GM23338 (cell line): ENCODE results near the gene SPTBN4. TPM values are rescaled to one million over a fixed set of nuclear protein-coding genes. Genes with fewer than 3 reads are reported as not detected.

Experiments
- ATAC-seq: fragments of 200-7000 bp; cut with Tn5 transposase; 3 replicates; pipeline ENCODE4 v1.9.1; 2020
- DNase-seq: peaks from one replicate; pipeline ENCODE4 v3.0.0-alpha.2; 2015; ENCODE audit warnings: low spot score
- H2AFZ ChIP-seq: fragments of 200-600 bp; sonication (generic); 2 replicates; pipeline ENCODE4 v1.8.0; 2016; ENCODE audit warnings: antibody characterized with exemption, mild to moderate bottlenecking, moderate library complexity
- H3F3A ChIP-seq: fragments of 200-600 bp; sonication (generic); replicated peaks from 2 replicates; pipeline ENCODE4 v1.8.0; 2017; ENCODE audit warnings: antibody characterized with exemption, mixed run types, low read depth
- H3K27ac ChIP-seq: fragments of 200-600 bp; sonication (generic); 2 replicates; pipeline ENCODE4 v1.6.1; 2016; ENCODE audit warnings: low read depth
- H3K27me3 ChIP-seq: fragments of 200-600 bp; sonication (generic); 2 replicates; pipeline ENCODE4 v1.8.0; 2016; ENCODE audit warnings: mild to moderate bottlenecking, mixed run types, moderate library complexity; ENCODE audit not compliant: insufficient read depth
- H3K36me3 ChIP-seq: fragments of 200-600 bp; sonication (generic); 2 replicates; pipeline ENCODE4 v1.8.0; 2016; ENCODE audit warnings: mild to moderate bottlenecking; ENCODE audit not compliant: insufficient read depth
- H3K4me1 ChIP-seq: fragments of 200-600 bp; sonication (generic); 2 replicates; pipeline ENCODE4 v1.8.0; 2016; ENCODE audit warnings: mild to moderate bottlenecking, moderate library complexity; ENCODE audit not compliant: insufficient read depth
- H3K4me2 ChIP-seq: fragments of 200-600 bp; sonication (generic); 2 replicates; pipeline ENCODE4 v1.7.1; 2017; ENCODE audit warnings: mixed run types
- H3K4me3 ChIP-seq: fragments of 200-600 bp; sonication (generic); 2 replicates; pipeline ENCODE4 v1.6.1; 2016; ENCODE audit warnings: mixed run types
- H3K79me2 ChIP-seq: fragments of 200-600 bp; sonication (generic); replicated peaks from 2 replicates; pipeline ENCODE4 v1.8.0; 2017; ENCODE audit warnings: mild to moderate bottlenecking; ENCODE audit not compliant: insufficient read depth
- H3K9me2 ChIP-seq: fragments of 200-600 bp; sonication (generic); 2 replicates; pipeline ENCODE4 v1.8.0; 2017; ENCODE audit not compliant: insufficient read depth
- H4K20me1 ChIP-seq: fragments of 200-600 bp; sonication (generic); replicated peaks from 2 replicates; pipeline ENCODE4 v1.8.0; 2017; ENCODE audit warnings: mild to moderate bottlenecking; ENCODE audit not compliant: insufficient read depth
- H3K27ac Mint-ChIP-seq: 2 replicates; pipeline ENCODE4 v1.8.0; 2020; ENCODE audit warnings: inconsistent platforms, mild to moderate bottlenecking, moderate library complexity, mixed read lengths
- H3K27me3 Mint-ChIP-seq: 3 replicates; pipeline ENCODE4 v1.8.0; 2022; ENCODE audit warnings: low read depth, mild to moderate bottlenecking, moderate library complexity, mixed read lengths, inconsistent platforms; ENCODE audit not compliant: insufficient read depth, poor library complexity
- H3K36me3 Mint-ChIP-seq: 3 replicates; pipeline ENCODE4 v1.8.0; 2021; ENCODE audit warnings: low read depth, mild to moderate bottlenecking, inconsistent platforms, moderate library complexity, mixed read lengths
- H3K4me1 Mint-ChIP-seq: 3 replicates; pipeline ENCODE4 v1.8.0; 2020; ENCODE audit warnings: mild to moderate bottlenecking, inconsistent platforms, mixed read lengths
- H3K4me3 Mint-ChIP-seq: 3 replicates; pipeline ENCODE4 v1.8.0; 2021; ENCODE audit warnings: moderate library complexity, mild to moderate bottlenecking, inconsistent platforms, mixed read lengths
- H3K9me3 Mint-ChIP-seq: 3 replicates; pipeline ENCODE4 v1.8.0; 2020; ENCODE audit warnings: moderate library complexity, mild to moderate bottlenecking, inconsistent platforms, mixed read lengths
- CTCF ChIP-seq, 2 experiments: fragments of 200-600 bp in 1 of 2; sonication (generic) in 1 of 2; conservative IDR thresholded peaks; 2 replicates each; pipeline versions ENCODE4 v1.5.1 to v1.6.1; 2016 to 2017; ENCODE audit warnings: antibody characterized with exemption in 2 of 2, low read depth in 2 of 2, mild to moderate bottlenecking in 2 of 2, moderate library complexity in 1 of 2
- ETS1 ChIP-seq: IDR thresholded peaks from 2 replicates; pipeline ENCODE4 v1.6.1; 2016; ENCODE audit warnings: antibody characterized with exemption
- EZH2 ChIP-seq: fragments of 200-600 bp; sonication (generic); IDR thresholded peaks from one replicate; pipeline ENCODE4 v1.8.0; 2017; ENCODE audit warnings: antibody characterized with exemption, mild to moderate bottlenecking, low read depth; ENCODE audit not compliant: unreplicated experiment
- EZH2phosphoT487 ChIP-seq: fragments of 200-600 bp; sonication (generic); IDR thresholded peaks from one replicate; pipeline ENCODE4 v1.8.1; 2018; ENCODE audit warnings: antibody characterized with exemption; ENCODE audit not compliant: unreplicated experiment
- JUNB ChIP-seq: IDR thresholded peaks from one replicate; pipeline ENCODE4 v1.6.1; 2016; ENCODE audit warnings: antibody characterized with exemption; ENCODE audit not compliant: unreplicated experiment
- NANOG ChIP-seq: IDR thresholded peaks from 2 replicates; pipeline ENCODE4 v1.6.1; 2016; ENCODE audit warnings: antibody characterized with exemption, borderline replicate concordance
- POLR2AphosphoS5 ChIP-seq: IDR thresholded peaks from 2 replicates; pipeline ENCODE4 v1.6.1; 2016; ENCODE audit warnings: antibody characterized with exemption, low read depth
- REST ChIP-seq: IDR thresholded peaks from one replicate; pipeline ENCODE4 v1.6.1; 2018; ENCODE audit warnings: antibody characterized with exemption; ENCODE audit not compliant: unreplicated experiment
- STAT1 ChIP-seq: IDR thresholded peaks from one replicate; pipeline ENCODE4 v1.6.1; 2016; ENCODE audit warnings: antibody characterized with exemption; ENCODE audit not compliant: unreplicated experiment
- ZNF114 ChIP-seq: fragments of 250-450 bp; sonication (Bioruptor Pico); IDR thresholded peaks from 2 replicates; pipeline ENCODE4 v1.5.0; 2020; ENCODE audit warnings: mild to moderate bottlenecking, moderate library complexity
- ZNF331 ChIP-seq: fragments of 250-450 bp; sonication (Bioruptor Pico); IDR thresholded peaks from 2 replicates; pipeline ENCODE4 v1.5.0; 2020; ENCODE audit warnings: low read depth, mild to moderate bottlenecking, moderate library complexity
- polyA plus RNA-seq: library from polyadenylated mRNA; unstranded; fragments of >200 nt; fragmentation: Nextera tagmentation; extraction: Ambion mirVana; gene quantifications from 2 replicates; pipeline ENCODE4 v1.2.1, GENCODE V29; 2016
- total RNA-seq: library from RNA; depleted of rRNA; stranded (reverse); fragments of >200 nt; shearing (Covaris generic); gene quantifications from 2 replicates; pipeline ENCODE4 v1.2.3, GENCODE V29; 2014

Gene SPTBN4
- total and polyA plus RNA-seq, 2 experiments from 2014 or later: 1.6 to 2.3 TPM

- TF ChIP-seq EZH2 (no peak), EZH2phosphoT487 (no peak), ZNF331 (CRISPR knock-in tag) (no peak), ETS1 (no peak), REST (no peak), STAT1 (no peak), NANOG (no peak)
Measured at GRCh38 chr19:40466219-40466984, 399 bp upstream of the SPTBN4 start (continued).

- H3K4me3 Mint-ChIP-seq: no peak overlapping the region
- no peak overlapping the region for H3K4me3 ChIP-seq
- TF ChIP-seq REST: no peak
- no peak for TF ChIP-seq ZNF114
- TF ChIP-seq CTCF (conservative IDR thresholded peaks at IDR 0.05; ENCODE audit: low read depth in 2 of 2): no peak
- no peak for TF ChIP-seq ZNF331 (CRISPR knock-in tag)
- TF ChIP-seq POLR2AphosphoS5: no peak
- no peak for TF ChIP-seq JUNB
Measured at GRCh38 chr19:40469011-40469410, 2.2 kb downstream of the SPTBN4 start.

More at GRCh38 chr19:40469011-40469410, 2.2 kb downstream of the SPTBN4 start:
- DNase-seq (no peak), ATAC-seq (no peak)
- no peak overlapping the region for H3K27ac ChIP-seq
- H3K27me3 ChIP-seq: peaks cover 36% of the 10 kb centered on the region
- no peaks in the 10 kb centered on the region for H4K20me1 ChIP-seq
- H3K4me2 ChIP-seq: no peak overlapping the region
- no peaks in the 10 kb centered on the region for H3K79me2 ChIP-seq
- H3F3A ChIP-seq: peaks cover 3% of the 10 kb centered on the region; the same call in 1 of the 2 replicates
- H3K27ac Mint-ChIP-seq: no peak overlapping the region
- H2AFZ ChIP-seq: no peak overlapping the region
- no peaks in the 10 kb centered on the region; the same call in 2 of the 3 replicates for H3K9me3 Mint-ChIP-seq
- peaks cover 13% of the 10 kb centered on the region for H3K4me1 Mint-ChIP-seq
- H3K36me3 ChIP-seq: no peaks in the 10 kb centered on the region
- H3K9me2 ChIP-seq: no peaks in the 10 kb centered on the region
- no peaks in the 10 kb centered on the region; the same call in 1 of the 2 replicates for H3K4me1 ChIP-seq
- no peaks in the 10 kb centered on the region; the same call in 2 of the 3 replicates for H3K36me3 Mint-ChIP-seq
- peaks cover 34% of the 10 kb centered on the region for H3K27me3 Mint-ChIP-seq
